ENCODE measurements around the gene CDKN2AIPNL.
A peak's percentile ranks its signal among the peaks of the same experiment; 100 is the strongest.
"Not testable (repeated sequence)": the region's sequence is repeated elsewhere in the genome, so short reads cannot be mapped to it uniquely, and the experiment has no call there.

The CDKN2AIPNL gene

DNA sequence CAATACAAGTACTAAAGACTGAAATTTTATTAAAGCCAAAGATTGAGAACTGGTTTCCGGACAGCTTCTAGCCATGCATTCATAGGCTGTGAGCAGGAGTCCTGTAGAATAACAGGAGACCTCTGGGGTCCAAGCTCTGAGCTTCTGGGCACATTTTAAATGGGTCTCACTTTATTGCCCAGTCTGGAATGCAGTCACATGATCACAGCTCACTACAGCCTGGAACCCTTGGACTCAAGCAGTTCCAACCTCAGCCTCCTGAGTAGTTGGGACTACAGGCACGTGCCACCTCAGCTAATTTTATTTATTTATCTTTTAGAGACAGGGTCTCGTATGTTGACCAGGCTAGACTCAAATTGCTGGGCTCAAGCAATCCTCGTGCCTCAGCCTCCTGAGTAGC is 15.4 kb downstream of the CDKN2AIPNL start:
- no peak for DNase-seq

DNA sequence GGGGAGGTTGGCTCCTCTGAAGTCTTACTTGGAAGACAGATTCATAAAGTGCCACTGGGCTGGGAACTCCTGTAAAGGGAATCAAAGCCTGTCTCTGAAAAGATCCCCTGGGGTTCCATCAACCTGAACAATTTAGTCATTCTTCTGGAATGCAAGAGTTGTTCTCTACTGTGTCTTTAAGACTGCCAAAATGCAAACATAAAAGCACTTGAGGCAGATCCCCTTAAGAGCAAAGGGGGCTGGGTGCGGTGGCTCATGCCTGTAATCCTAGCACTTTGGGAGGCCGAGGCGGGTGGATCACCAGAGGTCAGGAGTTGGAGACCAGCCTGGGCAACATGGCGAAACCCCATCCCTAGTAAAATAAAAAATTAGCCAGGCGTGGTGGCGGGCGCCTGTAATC is 16.7 kb downstream of the CDKN2AIPNL start:
- DNase-seq: no peak

DNA sequence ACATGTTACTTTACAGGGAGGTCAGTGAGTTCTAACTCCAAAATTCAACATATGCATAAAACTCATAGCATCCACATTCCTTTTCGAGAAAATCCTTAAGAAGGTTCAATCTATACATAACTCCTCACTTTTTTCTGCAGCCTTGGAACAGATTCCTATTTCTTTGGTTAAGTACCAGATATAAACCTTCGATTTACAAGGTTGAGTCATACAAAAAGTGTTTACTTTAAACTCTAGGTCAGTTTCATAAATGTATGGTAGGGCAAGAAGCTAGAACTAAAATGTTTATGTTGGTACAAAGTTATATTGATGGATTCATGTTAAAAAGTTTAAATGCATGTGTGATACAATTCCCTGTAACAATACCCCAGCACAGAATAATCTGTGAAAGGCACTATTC is 19.4 kb downstream of the CDKN2AIPNL start:
- no peak for DNase-seq

DNA sequence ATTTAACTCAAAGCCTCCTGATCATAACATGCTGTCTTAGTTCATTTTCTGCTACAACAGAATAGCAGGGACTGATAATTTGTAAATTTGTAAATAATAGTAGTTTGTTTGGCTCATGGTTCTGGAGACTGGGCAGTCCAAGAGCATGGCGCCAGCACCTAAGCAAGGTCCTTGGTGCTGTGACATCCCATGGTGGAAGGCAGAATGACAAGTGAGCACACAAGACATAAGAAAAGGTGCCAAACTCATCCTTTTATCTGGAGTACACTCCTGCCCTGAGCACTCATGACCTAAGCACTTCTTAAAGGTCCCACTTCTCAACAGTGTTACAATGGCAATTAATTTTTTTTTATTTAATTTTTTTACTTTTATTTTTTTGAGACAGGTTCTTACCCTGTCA is 24.2 kb downstream of the CDKN2AIPNL start:
- no peak for DNase-seq

DNA sequence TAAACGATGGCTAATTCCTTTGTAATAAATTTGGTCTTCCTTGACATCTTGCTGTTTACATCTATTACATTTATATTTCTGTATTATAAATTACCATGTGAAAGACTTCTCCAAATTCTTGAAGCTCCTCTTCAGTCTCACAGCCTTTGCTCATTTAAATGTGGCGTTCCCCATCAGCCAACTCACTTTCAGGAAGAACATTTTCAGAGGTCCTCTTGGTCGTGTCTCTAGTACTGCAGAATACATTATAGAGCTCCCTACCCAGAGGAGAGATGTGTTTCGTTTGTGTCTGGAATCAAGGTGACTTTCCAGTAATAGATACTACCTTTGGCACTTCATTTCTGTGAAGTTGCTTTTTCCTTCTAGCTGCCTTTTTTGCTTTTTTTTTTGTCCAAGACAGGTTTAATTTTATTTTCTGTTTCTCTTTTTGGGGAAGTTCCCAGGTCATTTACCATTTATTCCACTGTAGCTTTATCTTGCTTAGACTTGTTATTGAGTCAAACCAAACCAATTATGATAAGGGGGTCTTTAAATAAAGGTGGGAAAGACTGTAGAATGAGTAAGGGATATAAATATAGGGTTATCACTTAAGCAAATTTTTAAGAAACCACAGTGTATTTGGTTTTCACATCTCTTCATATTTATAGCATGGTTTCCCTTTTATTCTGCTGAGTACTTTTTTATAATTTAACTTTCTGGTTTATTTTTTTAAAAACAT is 27.5 kb downstream of the CDKN2AIPNL start:
- DNase-seq: no peak

DNA sequence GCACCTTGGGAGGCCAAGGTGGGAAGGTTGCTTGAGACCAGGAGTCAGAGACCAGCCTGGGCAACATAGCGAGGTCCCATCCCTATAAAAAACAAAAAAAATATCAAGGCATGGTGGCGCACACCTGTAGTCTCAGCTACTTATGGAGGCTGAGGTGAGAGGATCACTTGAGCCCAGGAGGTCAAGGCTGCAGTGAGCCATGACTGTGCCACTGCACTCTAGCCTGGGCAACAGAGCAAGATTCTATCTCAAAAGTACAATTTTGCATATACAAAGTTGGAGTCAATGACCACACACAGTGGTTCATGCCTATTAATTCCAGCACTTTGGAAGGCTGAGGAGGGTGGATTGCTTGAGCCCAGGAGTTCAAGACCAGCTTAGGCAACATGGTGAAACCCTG is 29.5 kb downstream of the CDKN2AIPNL start:
- DNase-seq: not testable (repeated sequence)

DNA sequence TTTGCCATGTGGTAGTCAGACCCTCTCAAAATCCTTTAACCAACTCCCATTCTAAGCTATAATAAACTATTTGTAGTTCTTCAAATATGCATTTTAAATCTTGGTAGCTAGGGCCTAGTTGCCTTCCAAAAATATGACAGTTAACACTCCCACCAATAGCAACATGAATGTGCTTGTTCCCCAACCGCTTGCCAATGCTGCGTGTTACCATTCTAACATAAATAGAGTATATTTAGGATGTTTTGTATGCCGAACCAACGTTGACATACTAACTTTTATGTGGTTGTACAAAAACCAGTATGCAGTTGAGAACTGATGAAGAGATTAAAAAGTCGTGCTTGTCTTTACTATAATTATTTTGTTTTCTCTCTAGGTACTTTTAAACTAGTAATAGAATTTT is 31.3 kb downstream of the CDKN2AIPNL start:
- DNase-seq: no peak

DNA sequence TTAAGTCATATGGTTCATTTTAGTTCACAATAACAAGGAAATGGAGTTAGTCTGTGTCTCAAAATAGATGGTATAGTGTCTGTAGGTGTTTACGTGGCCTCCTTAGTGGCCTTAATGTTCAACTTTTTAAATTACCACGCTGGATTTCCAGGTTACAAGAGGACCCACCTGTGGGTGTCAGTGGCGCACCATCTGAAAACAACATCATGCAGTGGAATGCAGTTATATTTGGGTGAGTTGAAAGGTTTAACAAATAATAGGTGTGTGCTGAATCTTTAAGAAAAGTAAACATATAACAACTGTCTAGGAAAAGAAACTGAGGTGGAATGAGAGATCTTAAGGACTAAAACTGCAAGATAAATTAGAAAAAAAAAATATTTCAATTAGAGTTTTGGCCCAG is 37.4 kb downstream of the CDKN2AIPNL start:
- DNase-seq: no peak

DNA sequence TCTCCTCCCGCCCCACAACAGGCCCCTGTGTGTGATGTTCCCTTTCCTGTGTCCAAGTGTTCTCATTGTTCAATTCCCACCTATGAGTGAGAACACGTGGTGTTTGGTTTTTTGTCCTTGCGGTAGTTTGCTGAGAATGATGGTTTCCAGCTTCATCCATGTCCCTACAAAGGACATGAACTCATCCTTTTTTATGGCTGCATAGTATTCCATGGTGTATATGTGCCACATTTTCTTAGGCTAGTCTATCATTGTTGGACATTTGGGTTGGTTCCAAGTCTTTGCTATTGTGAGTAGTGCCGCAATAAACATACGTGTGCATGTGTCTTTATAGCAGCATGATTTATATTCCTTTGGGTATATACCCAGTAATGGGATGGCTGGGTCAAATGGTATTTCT is 38.0 kb downstream of the CDKN2AIPNL start:
- not testable (repeated sequence) for DNase-seq

DNA sequence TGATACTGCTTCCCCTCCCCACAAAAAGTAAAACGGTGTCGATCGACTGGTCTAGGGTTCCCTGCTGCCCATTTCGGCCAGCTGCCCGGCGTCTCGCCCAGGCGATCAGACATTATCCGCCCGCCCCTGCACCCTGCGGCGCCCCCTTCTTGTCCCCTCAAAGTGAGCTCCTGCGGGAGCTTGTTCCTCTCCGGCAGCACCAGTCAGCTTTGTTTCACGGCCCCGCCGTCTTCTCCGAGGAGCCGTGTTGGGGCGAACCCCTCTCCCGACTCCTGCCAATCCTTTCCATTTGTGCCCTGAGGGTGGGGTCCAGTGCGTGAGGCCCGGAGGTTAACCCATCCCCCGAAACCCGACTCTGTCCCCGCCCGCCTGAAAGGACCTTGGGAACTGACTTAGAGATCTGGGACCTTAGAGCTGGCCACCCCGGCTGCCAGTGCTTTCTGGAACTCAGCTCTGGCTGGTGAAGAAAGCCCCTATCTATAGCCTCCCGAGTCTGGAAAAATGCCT is 39.8 kb downstream of the CDKN2AIPNL start:
- peak in 1 of 2 experiments; percentile 28 for DNase-seq

DNA sequence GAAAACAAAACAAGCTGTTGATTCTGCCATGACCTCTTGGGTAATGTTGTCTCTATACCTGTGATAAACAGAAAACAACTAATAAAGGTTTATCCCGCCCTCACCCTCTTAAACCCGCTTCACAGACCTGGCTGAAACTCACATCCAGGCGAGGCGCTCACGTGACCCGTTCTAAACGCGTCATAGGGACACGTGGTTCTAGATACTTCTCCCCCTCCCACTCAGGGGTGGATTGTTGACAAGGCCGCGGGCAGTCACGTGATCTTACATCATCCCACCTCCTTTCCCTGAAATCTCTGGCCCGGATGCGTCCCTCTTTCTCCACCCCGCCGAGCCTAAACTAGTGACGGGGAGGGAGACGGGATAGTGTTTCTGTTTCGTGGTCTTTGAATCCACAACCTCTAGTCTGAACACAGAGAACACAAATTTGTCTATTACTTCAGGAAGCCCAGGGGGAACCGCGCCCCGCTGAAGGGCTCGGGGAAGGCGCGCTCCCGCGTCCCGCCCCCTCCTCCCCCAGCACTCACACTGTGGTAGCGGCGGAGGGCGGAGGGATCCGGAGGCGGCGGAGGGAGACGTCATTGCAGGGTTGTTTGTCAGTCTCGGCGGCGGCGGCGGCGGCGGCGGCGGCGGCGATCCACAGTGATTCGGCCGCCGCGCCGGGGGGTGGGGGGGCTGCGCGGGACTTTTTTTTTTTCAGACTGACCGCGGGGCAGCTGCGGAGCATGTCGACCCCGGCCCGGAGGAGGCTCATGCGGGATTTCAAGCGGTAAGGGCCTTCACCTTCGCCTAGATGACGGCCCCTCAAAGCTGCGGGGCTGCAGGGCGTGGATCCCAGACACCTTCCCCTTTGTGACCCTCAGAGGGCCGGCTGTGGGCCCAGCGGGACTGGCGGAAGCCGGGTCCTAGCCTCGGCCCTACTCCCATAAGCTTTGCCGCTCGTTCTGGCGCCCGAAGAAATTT is 40.5 kb downstream of the CDKN2AIPNL start, which contains the start of gene UBE2B:
Gene UBE2B (plus strand): TSS at position 699 of the 963 bp plus-strand sequence. CDS start 27 bp downstream, at position 726.
- DNase-seq: peak; percentile 97 to 98

DNA sequence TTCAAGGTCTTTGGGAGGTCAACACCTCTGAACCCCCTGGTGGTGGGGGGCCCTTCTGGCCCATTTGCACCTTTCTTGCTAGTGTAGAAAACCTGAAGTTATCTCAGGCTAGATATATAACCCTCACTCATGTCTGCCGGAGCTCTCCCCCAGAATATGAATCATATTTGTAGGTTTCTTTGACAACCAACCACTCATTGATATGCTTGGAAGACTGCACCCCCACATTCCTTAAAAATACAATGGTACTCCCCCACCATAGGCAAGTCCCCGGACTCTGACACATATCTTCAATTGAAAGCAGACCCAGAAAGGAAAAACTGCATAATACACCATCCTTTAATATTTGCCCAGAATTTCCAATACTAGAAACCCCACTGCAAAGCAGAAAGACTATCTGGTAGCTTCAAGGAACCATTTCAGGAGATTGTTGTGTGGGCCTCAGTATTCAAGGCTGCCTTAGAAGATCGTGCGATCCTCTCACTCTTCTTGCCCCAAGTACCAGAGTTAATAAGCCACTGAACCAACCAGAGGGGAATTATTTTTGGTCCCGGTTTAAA is 41.3 kb downstream of the CDKN2AIPNL start:
- no peak for DNase-seq

DNA sequence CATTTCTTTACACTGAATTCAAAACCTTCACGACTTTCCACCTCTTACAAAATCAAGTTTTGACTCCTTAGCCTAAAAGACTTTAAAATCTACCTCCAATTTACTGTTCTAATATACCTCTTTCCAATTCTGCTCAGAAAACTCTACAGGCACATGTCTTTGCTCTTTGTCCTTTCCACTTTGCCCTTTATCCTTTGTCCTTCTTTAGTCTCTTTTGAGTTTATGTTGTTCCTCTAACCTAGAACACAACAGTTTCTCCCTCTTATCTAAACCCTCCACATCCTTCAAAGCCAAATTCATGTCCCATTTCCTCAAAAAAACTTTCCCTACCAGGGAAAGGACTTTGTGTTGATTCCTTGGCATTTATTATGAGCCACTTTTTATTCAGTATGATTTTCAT is 46.1 kb downstream of the CDKN2AIPNL start:
- DNase-seq: no peak

DNA sequence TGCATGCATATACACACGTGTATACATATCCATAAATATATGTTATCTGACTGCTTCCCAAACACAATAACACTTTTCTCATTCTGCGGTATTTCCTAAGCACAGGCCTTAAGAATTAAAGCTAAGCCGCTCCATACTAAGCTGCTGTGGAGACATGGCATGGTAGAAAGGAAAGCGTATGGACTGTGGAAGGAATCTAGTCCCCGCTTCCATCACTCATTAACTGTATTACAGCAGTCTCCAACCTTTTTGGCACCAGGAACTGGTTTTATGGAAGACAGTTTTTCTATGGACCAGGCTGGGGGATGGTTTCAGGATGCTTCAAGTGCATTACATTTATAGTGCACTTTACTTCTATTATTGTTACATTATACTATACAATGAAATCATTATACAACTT is 56.0 kb downstream of the CDKN2AIPNL start:
- no peak for DNase-seq

Measured in SHP77 (cell line).